ENCODE data around the gene PHKB.

- TF ChIP-seq, protein P1, sequence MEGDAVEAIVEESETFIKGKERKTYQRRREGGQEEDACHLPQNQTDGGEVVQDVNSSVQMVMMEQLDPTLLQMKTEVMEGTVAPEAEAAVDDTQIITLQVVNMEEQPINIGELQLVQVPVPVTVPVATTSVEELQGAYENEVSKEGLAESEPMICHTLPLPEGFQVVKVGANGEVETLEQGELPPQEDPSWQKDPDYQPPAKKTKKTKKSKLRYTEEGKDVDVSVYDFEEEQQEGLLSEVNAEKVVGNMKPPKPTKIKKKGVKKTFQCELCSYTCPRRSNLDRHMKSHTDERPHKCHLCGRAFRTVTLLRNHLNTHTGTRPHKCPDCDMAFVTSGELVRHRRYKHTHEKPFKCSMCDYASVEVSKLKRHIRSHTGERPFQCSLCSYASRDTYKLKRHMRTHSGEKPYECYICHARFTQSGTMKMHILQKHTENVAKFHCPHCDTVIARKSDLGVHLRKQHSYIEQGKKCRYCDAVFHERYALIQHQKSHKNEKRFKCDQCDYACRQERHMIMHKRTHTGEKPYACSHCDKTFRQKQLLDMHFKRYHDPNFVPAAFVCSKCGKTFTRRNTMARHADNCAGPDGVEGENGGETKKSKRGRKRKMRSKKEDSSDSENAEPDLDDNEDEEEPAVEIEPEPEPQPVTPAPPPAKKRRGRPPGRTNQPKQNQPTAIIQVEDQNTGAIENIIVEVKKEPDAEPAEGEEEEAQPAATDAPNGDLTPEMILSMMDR (conservative IDR thresholded peaks at IDR 0.05 in 1 of 2, IDR thresholded peaks at IDR 0.05 in 1 of 2; ENCODE audit: low read depth in 1 of 2, low read length in 2 of 2), result no peak
- no peak for TF ChIP-seq EZH2 (IDR thresholded peaks at IDR 0.05; ENCODE audit: low read length, missing control alignments)
These were observed 166.6 kb downstream of the PHKB start for GRCh38 chr16:47627721-47628120.
